ENCODE results near the gene NTSR1. TPM values are rescaled to one million over a fixed set of nuclear protein-coding genes. Genes with fewer than 3 reads are reported as not detected.

NTSR1 gene
- polyA plus RNA-seq, 1 donor from 2014 or later, result 0.05 TPM

DNA sequence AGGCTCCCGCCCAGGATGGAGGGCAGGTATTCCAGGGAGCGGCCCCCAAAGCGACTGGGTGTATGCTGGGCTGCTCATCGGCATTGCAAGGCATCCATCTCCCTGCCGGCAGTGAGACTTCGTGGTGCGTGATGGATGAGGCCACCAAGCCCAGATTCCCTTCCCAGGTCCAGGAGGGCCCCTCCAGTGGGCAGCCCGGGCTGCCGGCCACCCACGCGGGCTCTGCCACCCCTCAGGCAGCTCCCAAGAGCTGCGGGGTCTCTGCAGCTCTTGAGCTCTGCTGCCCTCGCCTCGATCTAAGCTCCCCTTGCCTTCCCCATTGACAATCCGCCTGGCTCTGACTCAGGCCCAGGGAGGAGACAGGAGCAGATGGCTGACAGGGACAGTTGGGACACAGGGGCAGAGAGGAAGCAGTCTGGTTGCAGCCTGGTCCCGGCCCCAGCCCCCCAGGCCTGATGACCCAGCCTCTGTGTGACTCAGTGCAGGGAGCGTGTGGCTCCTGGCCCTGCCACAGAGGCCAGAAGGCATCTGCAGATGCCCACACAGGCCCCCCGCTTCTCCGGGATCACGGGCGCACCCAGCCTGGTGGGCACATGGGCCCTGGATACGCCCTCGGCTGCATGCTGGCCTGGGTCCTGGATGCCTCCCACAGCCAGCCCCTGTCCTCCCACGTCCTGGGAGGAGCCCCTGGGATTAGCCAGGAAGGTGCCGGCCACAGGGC lies 33.3 kb upstream of the NTSR1 start:
- Histone ChIP-seq H3K79me2 (replicated peaks; ENCODE audit: insufficient read depth, low read length) (no peaks in the 10 kb centered on the region), H3F3A (ENCODE audit: insufficient read depth, low read length, poor library complexity, severe bottlenecking) (no peaks in the 10 kb centered on the region), H4K20me1 (ENCODE audit: insufficient read depth) (no peaks in the 10 kb centered on the region), H3K9me2 (ENCODE audit: insufficient read depth, low read length) (no peaks in the 10 kb centered on the region), H3K27ac (ENCODE audit: low read length) (no peak overlapping the region), H3K27me3 (ENCODE audit: insufficient read depth, low read depth, low read length) (no peaks in the 10 kb centered on the region), H3K36me3 (ENCODE audit: insufficient read depth, low read length) (no peaks in the 10 kb centered on the region), H3K9me3 (ENCODE audit: low read length) (no peaks in the 10 kb centered on the region), H3K4me2 (ENCODE audit: low read length) (no peak overlapping the region), H2AFZ (ENCODE audit: low read depth, low read length) (no peak overlapping the region), H3K4me3 (ENCODE audit: low read length) (no peak overlapping the region), H3K9ac (ENCODE audit: low read length) (no peak overlapping the region)
- TF ChIP-seq REST (IDR thresholded peaks at IDR 0.05; ENCODE audit: borderline replicate concordance), result no peak
- no peak for TF ChIP-seq SMC3 (conservative IDR thresholded peaks at IDR 0.05; ENCODE audit: poor library complexity)
- TF ChIP-seq EZH2 (IDR thresholded peaks at IDR 0.05; ENCODE audit: borderline replicate concordance, insufficient read depth, low read length, poor library complexity, severe bottlenecking), result no peak
- TF ChIP-seq POLR2AphosphoS5 (IDR thresholded peaks at IDR 0.05), result no peak
- no peak for TF ChIP-seq EP300 (conservative IDR thresholded peaks at IDR 0.05; ENCODE audit: poor library complexity, severe bottlenecking)
- TF ChIP-seq TAF1 (IDR thresholded peaks at IDR 0.05; ENCODE audit: low read depth), result no peak
- TF ChIP-seq MXI1 (conservative IDR thresholded peaks at IDR 0.05; ENCODE audit: poor library complexity, severe bottlenecking), result no peak
- TF ChIP-seq RAD21 (conservative IDR thresholded peaks at IDR 0.05), result no peak
- TF ChIP-seq, protein P1, sequence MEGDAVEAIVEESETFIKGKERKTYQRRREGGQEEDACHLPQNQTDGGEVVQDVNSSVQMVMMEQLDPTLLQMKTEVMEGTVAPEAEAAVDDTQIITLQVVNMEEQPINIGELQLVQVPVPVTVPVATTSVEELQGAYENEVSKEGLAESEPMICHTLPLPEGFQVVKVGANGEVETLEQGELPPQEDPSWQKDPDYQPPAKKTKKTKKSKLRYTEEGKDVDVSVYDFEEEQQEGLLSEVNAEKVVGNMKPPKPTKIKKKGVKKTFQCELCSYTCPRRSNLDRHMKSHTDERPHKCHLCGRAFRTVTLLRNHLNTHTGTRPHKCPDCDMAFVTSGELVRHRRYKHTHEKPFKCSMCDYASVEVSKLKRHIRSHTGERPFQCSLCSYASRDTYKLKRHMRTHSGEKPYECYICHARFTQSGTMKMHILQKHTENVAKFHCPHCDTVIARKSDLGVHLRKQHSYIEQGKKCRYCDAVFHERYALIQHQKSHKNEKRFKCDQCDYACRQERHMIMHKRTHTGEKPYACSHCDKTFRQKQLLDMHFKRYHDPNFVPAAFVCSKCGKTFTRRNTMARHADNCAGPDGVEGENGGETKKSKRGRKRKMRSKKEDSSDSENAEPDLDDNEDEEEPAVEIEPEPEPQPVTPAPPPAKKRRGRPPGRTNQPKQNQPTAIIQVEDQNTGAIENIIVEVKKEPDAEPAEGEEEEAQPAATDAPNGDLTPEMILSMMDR (IDR thresholded peaks at IDR 0.05; ENCODE audit: poor library complexity, severe bottlenecking), result no peak

DNA sequence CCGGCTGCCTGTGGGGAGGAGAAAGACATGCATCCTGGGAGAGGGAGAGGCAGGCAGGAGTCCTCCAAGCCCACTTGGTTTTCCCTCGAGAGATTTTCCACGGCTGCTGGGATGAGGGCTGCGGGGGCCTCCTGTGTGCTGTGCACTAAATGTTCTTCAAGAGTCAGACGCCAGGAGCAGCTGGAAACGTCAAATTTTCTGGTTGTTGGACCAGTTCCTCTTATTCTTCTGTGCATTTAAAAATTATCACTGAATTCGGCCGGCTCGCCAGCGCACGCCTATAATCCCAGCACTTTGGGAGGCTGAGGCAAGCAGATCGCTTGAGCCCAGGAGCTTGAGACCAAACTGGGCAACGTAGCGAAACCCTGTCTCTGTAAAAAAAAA lies 32.8 kb upstream of the NTSR1 start:
- Histone ChIP-seq H4K20me1 (ENCODE audit: insufficient read depth) (no peaks in the 10 kb centered on the region), H3K4me2 (ENCODE audit: low read length) (no peak overlapping the region), H3K27ac (ENCODE audit: low read length) (no peak overlapping the region), H3K4me3 (ENCODE audit: low read length) (no peak overlapping the region), H3K9me3 (ENCODE audit: low read length) (no peaks in the 10 kb centered on the region), H3K36me3 (ENCODE audit: insufficient read depth, low read length) (no peaks in the 10 kb centered on the region), H3K9me2 (ENCODE audit: insufficient read depth, low read length) (no peaks in the 10 kb centered on the region), H3F3A (ENCODE audit: insufficient read depth, low read length, poor library complexity, severe bottlenecking) (no peaks in the 10 kb centered on the region), H2AFZ (ENCODE audit: low read depth, low read length) (no peak overlapping the region), H3K9ac (ENCODE audit: low read length) (no peak overlapping the region), H3K27me3 (ENCODE audit: insufficient read depth, low read depth, low read length) (no peaks in the 10 kb centered on the region), H3K79me2 (replicated peaks; ENCODE audit: insufficient read depth, low read length) (no peaks in the 10 kb centered on the region)
- TF ChIP-seq TAF1 (IDR thresholded peaks at IDR 0.05; ENCODE audit: low read depth) (no peak), EZH2 (IDR thresholded peaks at IDR 0.05; ENCODE audit: borderline replicate concordance, insufficient read depth, low read length, poor library complexity, severe bottlenecking) (no peak), MXI1 (conservative IDR thresholded peaks at IDR 0.05; ENCODE audit: poor library complexity, severe bottlenecking) (no peak)

Data from neural cell (in vitro differentiated cells).